DMS153 (cell line): ENCODE results near the gene QSOX1.
A peak's percentile ranks its signal among the peaks of the same experiment; 100 is the strongest.
"Not testable (repeated sequence)": the region's sequence is repeated elsewhere in the genome, so short reads cannot be mapped to it uniquely, and the experiment has no call there.

Experiments
- DNase-seq: peaks from one replicate; lab custom pipeline; 2025; lab: John Stamatoyannopoulos, UW

Gene QSOX1, protein sequence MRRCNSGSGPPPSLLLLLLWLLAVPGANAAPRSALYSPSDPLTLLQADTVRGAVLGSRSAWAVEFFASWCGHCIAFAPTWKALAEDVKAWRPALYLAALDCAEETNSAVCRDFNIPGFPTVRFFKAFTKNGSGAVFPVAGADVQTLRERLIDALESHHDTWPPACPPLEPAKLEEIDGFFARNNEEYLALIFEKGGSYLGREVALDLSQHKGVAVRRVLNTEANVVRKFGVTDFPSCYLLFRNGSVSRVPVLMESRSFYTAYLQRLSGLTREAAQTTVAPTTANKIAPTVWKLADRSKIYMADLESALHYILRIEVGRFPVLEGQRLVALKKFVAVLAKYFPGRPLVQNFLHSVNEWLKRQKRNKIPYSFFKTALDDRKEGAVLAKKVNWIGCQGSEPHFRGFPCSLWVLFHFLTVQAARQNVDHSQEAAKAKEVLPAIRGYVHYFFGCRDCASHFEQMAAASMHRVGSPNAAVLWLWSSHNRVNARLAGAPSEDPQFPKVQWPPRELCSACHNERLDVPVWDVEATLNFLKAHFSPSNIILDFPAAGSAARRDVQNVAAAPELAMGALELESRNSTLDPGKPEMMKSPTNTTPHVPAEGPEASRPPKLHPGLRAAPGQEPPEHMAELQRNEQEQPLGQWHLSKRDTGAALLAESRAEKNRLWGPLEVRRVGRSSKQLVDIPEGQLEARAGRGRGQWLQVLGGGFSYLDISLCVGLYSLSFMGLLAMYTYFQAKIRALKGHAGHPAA

DNA sequence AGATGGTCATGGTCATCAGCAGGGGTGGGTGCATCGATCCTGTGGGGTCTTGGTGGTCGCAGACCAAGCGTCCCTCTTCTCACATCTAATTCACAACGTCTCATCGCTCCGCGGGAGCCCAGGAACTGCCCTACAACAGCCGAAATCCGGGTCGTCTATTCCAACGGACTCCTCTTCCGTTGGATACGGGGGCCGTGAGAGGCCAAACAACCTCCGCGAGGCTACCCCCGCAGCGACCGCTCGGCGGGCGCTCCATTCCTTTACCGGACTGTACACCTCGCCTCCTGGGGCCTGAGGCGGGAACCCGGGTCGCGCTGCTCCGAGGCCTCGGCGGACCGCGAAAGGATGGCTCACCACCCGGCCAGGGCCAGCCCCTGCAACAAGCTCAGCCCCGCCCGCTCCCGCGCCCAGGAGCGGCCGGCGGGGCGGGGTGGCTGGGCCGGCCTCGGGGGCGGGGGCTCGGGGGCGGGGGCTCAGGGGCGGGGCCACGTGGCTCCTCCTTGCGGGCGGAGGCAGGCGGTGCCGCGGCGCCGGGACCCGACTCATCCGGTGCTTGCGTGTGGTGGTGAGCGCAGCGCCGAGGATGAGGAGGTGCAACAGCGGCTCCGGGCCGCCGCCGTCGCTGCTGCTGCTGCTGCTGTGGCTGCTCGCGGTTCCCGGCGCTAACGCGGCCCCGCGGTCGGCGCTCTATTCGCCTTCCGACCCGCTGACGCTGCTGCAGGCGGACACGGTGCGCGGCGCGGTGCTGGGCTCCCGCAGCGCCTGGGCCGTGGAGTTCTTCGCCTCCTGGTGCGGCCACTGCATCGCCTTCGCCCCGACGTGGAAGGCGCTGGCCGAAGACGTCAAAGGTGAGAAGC, at the start of gene QSOX1:
QSOX1 (plus strand) TSS at position 545 of the 857 bp plus-strand sequence; CDS start at position 584, 39 bp downstream.
- DNase-seq, result peak; percentile 72

DNA sequence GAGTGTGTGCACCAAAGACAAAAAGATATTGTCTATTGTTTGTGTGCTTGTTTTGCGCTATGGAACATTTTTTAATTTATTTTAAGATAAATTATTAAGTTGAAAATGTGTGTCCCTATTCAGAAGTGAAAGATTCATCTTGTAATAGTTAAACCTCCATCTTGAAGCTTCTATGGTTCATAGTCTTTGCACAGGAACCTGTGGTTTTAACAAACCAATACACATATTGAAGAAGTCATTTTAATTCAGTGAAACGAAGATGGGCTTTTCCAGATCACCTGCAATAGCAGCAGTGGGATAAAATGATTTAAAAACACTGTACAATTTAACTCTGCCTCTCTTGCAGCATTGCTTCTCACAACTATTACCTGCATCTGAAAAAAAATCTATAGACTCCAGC, 42.6 kb upstream of the QSOX1 start:
- no peak for DNase-seq

DNA sequence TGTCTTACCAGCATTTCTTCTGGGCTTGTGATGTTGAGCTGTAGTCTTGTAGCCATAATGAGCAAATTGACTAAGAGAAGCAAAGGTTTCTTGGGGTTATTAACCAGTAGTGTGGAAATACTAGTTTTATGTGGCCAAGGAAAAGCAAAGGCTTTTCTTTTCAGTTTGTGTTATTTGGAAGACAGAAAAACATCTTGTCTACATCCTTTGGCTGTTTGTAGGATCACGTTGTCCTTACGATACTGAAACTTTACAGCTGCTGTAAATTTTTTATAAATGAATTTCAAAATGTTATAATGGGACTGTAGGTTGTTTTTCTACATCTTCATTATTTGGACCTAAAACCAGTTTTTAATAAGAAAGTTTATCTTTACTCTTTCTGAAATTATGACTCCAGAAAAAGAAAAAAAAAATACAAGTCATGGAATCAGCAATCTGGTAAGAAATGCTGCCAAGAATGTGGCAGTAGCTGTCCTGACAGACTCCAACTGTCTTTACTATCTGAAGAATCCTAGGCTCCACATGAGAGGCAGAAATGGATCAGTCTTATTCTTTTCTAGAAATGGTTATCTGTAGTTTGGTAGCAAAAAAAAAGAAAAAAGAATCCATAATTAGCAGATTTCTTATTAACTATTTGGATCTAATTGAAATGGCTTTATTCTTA, 41.6 kb upstream of the QSOX1 start:
- no peak for DNase-seq

DNA sequence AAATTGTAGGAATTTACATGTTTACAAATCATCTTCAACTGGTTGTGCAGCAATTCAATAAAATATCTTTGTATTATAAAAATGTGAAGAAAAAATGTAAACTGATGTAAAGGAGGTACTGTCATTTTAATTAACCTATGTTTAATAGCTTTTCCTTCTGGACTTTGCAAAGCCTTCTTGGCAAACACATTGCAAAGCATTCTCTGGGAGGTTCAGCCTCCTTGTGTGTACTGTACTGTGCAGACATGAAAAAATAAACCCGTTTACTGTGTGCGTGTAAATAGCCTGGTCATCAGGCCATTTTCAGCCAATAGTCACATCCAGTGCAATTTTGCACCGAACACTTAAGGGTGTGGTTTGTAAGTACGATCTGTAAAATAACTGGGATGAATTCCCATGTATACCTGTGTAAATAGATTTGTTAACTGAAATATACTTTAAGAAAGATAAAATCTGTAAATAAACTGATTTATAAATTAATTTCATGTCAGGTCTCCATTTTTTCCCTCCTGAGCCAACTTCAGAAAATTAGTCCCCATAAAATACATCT, 40.2 kb upstream of the QSOX1 start:
- no peak for DNase-seq

DNA sequence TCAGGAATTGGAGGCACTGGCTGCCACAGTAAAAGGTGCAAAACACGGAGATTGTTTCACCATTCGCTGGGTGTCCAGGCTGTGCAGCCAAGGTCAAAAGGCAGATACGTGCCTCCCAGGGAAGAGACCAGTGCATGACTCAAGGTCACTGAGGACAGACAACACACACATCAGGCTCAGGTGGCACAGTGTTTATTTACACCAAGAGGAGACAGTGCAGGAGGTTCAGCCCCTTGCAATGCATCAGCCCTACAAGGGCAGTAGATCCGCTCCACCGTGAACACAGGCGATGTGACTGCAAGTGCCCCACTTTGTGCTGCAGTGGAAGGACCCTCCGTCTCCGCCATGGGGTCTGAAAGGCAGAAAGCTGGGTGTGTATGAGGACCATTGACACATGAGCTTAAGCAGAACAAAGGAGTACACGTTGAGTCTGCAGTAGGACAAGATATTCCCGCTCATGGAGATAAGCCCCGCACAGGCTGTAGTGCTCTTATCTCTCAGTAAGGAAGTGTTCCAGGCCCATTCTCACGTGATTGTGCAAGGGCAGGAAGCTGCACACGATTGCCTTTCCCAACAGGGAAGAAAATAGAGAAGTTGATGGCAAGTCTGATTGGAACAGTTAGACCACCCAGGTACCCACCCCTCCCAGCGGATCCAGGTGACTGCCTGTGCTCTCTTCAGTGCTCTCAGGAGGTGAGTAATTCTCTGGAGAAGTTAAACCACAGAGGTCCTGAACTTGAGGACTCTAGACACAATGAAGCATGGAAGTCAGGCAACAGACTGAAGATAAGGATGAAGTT, 37.5 kb upstream of the QSOX1 start:
- DNase-seq, result no peak

DNA sequence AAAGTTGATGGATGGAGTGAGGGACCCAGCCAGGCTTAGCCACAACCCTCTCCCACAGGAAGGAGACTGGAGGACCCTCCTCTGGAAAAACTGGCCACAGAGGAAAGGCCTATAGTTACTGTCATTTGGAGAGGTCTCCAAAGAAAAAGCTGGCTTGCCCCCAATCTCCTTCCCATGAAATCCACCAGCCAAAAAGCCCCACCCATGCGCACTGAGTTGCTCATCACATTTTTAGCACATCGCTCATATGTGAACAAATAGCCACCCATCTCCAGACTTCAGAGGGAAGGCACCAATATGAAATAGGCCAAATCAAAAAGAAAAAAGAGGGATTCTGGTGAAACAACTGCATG, 36.9 kb upstream of the QSOX1 start:
- no peak for DNase-seq

DNA sequence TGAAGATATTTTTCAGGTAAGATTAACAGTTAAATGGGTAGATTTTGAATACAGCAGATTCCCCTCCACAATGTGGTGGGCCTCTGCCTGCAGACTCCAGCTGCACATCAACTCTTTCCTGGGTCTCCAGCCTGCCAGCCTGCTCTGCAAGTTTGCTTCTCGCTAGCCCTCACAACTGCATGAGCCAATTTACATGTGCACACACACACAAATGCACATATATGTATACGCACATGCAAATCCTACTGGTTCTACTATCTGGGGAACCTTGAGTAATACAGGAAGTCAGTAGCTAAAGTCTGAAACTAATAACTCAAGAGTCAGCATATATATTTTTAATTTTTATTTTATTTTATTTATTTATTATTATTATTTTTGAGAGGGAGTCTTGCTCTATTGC, 34.8 kb upstream of the QSOX1 start:
- no peak for DNase-seq

DNA sequence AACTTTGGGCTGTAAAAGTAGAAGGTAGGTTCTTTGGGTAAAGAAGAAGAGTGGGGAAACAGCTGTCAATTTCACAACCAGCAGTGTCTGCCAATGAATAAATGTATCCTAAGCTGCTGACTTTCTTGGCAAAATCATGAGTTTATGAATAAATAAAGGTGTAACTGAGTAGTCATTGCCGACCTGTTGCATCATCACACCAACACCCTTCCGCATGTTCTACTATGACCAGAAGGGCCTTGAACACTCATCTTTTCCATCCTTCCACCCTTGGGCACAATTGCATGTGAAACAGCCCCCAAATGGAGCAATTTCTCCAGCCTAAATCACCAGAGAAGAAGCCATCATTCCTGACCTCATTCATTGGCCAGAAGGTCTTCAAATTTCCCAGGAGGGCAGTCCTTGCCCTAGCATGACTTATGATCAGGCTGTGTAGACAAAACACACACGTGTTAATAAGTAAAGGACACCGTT, 31.2 kb upstream of the QSOX1 start:
- DNase-seq, result no peak

DNA sequence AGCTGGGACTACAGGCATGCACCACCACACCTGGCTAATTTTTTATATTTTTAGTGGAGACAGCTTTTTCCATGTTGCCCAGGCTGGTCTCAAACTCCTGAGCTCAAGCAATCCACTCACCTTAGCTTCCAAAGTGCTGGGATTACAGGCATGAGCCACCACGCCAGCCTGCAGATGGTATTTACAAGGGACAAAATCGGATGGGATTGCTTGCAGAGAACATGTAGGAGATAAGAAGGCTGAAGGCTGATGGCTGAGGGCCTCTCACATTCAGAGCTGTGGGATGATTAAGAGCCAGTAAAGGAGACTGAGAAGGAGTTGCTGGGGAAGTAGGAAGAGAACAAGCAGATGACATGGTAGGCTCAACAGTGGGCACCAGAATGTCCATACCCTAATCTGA, 24.0 kb upstream of the QSOX1 start:
- DNase-seq, result no peak

DNA sequence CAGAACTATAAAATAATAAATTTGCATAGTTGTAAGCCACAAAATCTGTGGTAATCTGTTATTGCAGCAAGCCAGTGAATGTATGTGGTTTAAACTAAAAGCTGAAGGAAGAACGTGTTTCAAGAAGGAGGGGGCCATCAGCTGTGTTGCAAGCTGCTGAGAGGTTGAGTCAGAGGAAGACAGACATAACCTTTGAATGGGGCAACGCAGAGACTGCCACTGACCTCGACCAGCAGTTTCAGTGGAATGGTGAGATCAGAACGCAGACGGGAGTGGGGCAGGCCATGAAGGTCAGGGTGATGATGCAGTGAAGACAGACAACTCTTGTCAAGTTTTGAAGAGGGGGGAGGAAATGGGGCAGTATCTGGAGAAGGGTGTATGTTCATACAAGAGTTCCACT, 23.2 kb upstream of the QSOX1 start:
- no peak for DNase-seq

DNA sequence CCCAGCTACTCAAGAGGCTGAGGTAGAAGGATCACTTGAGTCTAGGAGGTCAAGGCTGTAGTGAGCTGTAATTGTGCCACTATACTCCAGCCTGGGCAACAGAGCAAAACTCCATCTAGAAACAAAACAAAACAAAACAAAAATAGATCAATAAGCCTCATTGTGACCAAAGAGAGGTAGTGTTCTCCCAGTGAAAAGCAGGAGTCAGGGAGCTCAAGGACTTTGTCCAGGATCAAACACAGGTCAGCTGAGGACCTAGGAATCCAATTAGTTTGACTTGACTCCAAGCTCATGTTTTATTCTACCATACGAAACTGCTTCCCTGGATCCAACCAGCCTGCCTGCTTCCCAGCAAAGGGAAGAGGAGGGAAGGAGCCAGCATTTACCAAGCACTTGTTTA, 21.5 kb upstream of the QSOX1 start:
- DNase-seq, result no peak

DNA sequence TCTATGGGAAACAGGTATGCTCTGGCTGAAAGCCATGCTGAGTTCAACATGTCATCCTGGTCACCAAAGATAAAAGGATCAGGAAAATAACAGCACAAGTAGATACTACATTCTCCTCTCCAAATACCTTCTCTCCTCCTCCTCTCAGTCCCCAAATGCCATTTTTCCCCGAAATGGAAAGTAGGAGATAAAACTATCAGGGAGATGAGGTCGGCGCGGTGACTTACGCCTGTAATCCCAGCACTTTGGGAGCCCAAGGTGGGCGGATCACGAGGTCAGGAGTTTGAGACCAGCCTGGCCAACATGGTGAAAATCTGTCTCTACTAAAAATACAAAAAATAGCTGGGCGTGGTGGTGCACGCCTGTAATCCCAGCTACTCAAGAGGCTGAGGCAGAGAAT, 21.0 kb upstream of the QSOX1 start:
- not testable (repeated sequence) for DNase-seq

DNA sequence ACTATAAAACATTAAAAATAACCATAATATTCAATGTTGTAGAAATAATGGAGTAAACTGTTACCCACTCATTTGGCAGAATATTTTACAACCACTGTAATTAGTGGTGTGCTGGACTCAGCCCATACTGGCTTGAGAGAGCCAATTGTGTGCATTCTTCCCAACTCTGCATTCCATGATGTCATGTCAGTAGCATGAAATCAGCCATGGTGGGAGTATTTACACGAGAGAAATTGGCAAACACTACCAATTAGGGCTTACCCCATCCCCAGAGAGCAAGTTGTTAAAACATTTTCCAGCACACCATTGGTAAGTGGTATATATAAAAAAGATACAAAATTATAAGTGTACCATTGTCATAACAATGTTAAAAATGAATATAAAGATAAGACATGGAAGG, 19.1 kb upstream of the QSOX1 start:
- no peak for DNase-seq

DNA sequence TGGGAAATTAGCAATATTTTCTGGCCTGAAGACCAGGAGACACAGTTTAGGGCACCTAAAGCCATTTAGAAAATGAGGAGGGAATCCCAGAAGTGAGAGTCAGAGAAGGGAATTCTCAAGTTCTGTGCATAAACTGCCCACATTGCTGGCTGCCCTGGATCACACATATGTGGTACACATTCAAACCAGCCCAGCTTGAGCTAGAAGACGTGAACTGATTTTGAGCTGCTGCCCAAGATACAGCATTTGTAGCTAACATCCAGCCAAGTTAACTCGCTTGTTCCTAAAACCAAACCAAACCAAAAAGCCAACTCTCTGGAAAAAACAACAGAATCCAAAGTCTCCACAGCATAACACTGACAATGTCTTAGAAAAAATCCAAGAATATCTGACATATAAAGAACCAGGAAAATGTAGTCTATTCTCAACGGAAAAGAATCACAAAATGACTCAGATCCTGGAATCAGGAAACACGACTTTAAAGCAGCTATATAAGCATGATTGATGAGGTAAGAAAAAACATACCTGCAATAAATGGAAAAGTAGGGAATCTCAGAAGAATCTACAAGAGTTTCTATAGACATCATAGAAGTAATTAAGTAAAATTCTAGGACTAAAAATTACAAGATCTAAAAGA, 18.2 kb upstream of the QSOX1 start:
- DNase-seq, result no peak

DNA sequence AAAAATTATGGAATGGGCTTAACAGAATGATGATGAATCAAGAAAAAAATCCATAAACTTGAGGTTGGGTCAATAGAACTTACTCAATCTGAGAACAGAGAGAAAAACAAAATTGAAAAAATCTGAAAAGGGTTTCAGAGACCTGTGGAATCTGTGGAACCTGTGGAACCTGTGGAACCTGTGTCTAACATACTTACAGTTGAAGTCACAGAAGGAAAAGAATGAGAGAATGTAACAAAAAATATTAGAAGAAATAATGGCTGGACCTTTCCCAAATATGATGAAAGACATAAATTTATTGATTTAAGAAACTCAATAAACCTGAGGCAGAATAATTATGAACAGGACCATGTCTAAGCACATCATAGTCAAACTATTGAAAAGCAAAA, 17.7 kb upstream of the QSOX1 start:
- no peak for DNase-seq

DNA sequence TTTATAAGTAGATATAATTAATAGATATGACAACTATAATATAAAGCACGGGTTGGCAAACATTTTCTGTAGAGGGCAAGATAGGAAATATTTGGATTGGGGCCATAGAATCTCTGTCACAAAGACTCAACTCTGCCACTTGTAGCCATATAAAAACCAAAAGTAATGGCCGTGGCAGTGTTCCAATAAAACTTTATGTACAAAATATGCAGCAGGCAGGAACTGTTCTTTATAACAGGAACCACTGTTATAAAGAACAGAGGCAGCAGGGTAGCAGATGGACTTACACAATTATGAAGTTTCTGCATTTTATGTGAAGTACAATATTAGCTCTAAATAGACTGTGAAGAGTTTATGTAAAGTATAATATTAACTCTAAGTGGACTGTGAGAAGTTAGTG, 16.9 kb upstream of the QSOX1 start:
- DNase-seq, result no peak

DNA sequence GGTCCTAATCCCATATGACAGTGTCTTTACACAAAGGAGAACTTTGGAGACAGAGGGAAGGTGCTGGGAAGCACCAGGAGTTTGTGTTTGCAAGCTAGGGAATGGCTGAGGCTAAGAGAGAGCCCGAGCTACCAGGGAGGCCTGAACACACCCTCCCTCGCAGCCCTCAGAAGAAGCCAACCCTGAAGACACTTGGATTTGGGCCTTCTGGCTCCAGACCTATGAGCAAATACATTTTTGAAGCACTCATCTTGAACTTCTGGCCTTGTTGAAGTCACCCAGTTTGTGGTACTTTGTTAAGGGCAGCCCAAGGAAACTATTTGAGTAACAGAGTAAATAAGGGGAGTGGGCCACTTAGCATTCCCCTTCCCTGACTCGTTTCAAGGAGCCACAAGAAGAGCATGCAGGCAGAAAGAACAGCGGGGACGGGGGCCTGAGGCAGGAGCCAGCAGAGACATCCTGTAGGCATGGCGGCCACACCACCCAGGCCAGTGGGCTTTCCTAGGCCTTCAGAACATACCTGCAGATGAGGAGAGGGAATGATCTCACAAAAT, 13.2 kb upstream of the QSOX1 start:
- DNase-seq, result no peak

DNA sequence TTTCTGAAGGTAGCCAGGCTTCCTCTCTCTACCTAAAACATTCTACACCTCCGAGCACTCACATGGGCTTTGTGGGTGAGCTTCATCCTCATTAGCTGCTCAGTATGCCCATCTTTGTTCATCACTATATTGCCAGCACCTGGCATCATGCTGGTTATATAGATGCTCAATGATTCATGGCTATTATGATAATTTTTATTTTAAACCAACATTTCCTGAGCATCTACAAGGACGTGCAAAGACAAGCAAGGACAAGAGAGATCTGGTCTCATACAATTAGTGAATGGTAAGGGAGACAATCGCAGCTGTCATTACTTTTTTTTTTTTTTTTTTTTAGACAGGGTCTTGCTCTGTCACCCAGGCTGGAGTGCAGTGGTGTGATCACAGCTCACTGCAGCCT, 11.3 kb upstream of the QSOX1 start:
- no peak for DNase-seq

DNA sequence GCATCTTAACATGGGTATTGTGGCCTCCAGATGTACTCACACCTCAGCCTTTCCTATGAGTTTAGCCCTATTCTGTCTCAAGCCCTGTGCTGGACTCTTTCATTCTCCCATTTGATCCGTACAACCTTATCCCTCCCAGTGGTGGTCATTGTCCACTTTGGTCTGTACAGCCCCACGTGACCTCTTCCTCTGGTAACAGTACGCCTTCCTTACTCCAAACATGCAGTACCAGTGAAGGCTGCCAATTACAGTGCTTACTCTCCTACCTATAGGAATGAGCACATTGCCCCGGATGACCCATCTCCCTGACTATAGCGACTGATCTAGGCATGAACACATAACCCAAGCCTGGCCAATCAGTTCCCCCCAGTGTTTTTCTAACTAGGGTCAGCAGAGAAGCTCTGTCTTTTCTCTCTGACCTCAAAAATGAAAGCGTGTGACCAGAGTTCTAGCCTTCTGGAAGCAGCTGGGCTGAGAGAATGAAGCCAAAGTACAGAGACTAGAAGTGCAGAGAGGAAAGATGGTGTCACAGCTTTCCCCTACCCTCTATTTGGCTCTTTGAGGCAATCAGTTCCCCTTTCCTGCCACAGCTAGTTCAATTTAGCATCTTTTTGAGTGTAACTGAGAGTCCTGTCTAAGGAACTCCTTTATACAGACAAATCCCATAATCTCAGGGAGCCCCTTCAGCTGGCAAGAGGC, 9.9 kb upstream of the QSOX1 start:
- DNase-seq, result no peak
